K562 (cell line): ENCODE data around the gene RETN. TPM values are rescaled to one million over a fixed set of nuclear protein-coding genes. Genes with fewer than 3 reads are reported as not detected.
A peak's percentile ranks its signal among the peaks of the same experiment; 100 is the strongest.

Source experiments
- CBX3 ChIP-seq, 2 experiments: IDR thresholded peaks; 1 replicate in 1 of 2; 2 replicates in 1 of 2; pipeline ENCODE4 v1.6.1; 2012; ENCODE audit warnings: inconsistent platforms in 2 of 2, low read length in 2 of 2, borderline replicate concordance in 1 of 2, control low read depth in 1 of 2
- CEBPG ChIP-seq, 3 experiments: fragments of 200-800 bp in 1 of 3; sonication (Bioruptor generic) in 1 of 3; sonication (generic) in 1 of 3; formaldehyde crosslinking in 1 of 3; IDR thresholded peaks in 2 of 3; conservative IDR thresholded peaks in 1 of 3; 2 replicates each; pipeline versions ENCODE4 v1.6.1 to v1.8.0; 2016 to 2022; ENCODE audit warnings: missing compliant biosample characterization in 2 of 3, missing genetic modification characterization in 2 of 3, mild to moderate bottlenecking in 1 of 3, missing genetic modification reagents in 1 of 3
- KLF13 ChIP-seq: fragments of 450-650 bp; IDR thresholded peaks from 2 replicates; pipeline ENCODE4 v1.6.1; 2016; ENCODE audit warnings: missing genetic modification characterization, low read depth, mild to moderate bottlenecking, missing compliant biosample characterization, moderate library complexity, borderline replicate concordance
- REST ChIP-seq, 2 experiments: fragments of 450-650 bp; formaldehyde crosslinking in 1 of 2; IDR thresholded peaks; 2 replicates each; pipeline versions ENCODE4 v1.4.0 to v1.6.1; 2014 to 2020; ENCODE audit warnings: mild to moderate bottlenecking in 2 of 2, borderline replicate concordance in 1 of 2, low read depth in 1 of 2
- SMAD1 ChIP-seq: fragments of 150-350 bp; IDR thresholded peaks from 2 replicates; pipeline ENCODE4 v1.6.1; 2014; ENCODE audit warnings: low read length, low read depth; ENCODE audit not compliant: partially characterized antibody
- ZNF695 ChIP-seq: fragments of 450-650 bp; formaldehyde crosslinking; IDR thresholded peaks from 2 replicates; pipeline ENCODE4 v1.4.0; 2020; ENCODE audit warnings: mild to moderate bottlenecking, moderate library complexity
- ZNF707 ChIP-seq: fragments of 250-450 bp; sonication (Bioruptor Pico); conservative IDR thresholded peaks from 2 replicates; pipeline ENCODE4 v1.8.0; 2022; ENCODE audit warnings: inconsistent platforms, mild to moderate bottlenecking, moderate library complexity
- polyA plus RNA-seq, 8 experiments: library from polyadenylated mRNA; depleted of rRNA in 4 of 8; stranded (reverse) in 5 of 8; unstranded in 3 of 8; fragments of >200 nt; fragmentation: Nextera tagmentation in 2 of 8; fragmentation: Illumina TruSeq in 1 of 8; extraction: Ambion mirVana in 2 of 8; extraction: Trizol in 1 of 8; gene quantifications; 2 replicates each; pipeline versions ENCODE4 v1.2.1 to v1.2.3, GENCODE V29; 2011 to 2014; ENCODE audit warnings: inconsistent platforms in 1 of 8, missing spikeins in 1 of 8
- total RNA-seq, 7 experiments: library from RNA; depleted of rRNA in 6 of 7; stranded (reverse); fragments of >200 nt in 6 of 7; fragmentation: Illumina TruSeq in 2 of 7; extraction: Trizol in 2 of 7; gene quantifications; 2 replicates each; pipeline versions ENCODE4 v1.2.1 to v1.2.3, GENCODE V29; 2011 to 2021; ENCODE audit warnings: low replicate concordance in 1 of 7

RETN gene
- total and polyA plus RNA-seq, 9 of the 15 experiments (the other 6 are each of a cell fraction or from before 2014, with no cell fraction given) = not detected

GRCh38 chr19:7677669-7678311 lies 8.9 kb downstream of the RETN start (continued):
- no peak for TF ChIP-seq CEBPG (CRISPR knock-in tag; IDR thresholded peaks at IDR 0.05)
- no peak for TF ChIP-seq CEBPG (tag; conservative IDR thresholded peaks at IDR 0.05 in 1 of 2, IDR thresholded peaks at IDR 0.05 in 1 of 2)
- TF ChIP-seq KLF13 (tag) = no peak
- no peak for TF ChIP-seq CBX3 (IDR thresholded peaks at IDR 0.05; ENCODE audit: borderline replicate concordance in 1 of 2, low read length in 2 of 2)
- no peak for TF ChIP-seq SMAD1
- TF ChIP-seq ZNF707 = no peak
- TF ChIP-seq REST (IDR thresholded peaks at IDR 0.05; ENCODE audit: borderline replicate concordance) = peak; percentile 17; the same call in 1 of the 2 replicates
- TF ChIP-seq REST (CRISPR knock-in tag; IDR thresholded peaks at IDR 0.05; ENCODE audit: low read depth) = no peak
- no peak for TF ChIP-seq ZNF695 (CRISPR knock-in tag)
